Hepatocyte (in vitro differentiated cells): ENCODE results near the gene MAGOH. TPM values are rescaled to one million over a fixed set of nuclear protein-coding genes. Genes with fewer than 3 reads are reported as not detected.

Source experiments
- DNase-seq: peaks from one replicate; pipeline ENCODE4 v3.0.0-alpha.2; 2016; ENCODE audit warnings: low spot score
- H2AFZ ChIP-seq: fragments of 200-600 bp; sonication (generic); 2 replicates; pipeline ENCODE4 v1.6.0; 2016; ENCODE audit warnings: antibody characterized with exemption, mild to moderate bottlenecking
- H3K27ac ChIP-seq: fragments of 200-600 bp; sonication (generic); 2 replicates; pipeline ENCODE4 v1.5.1; 2016; ENCODE audit warnings: mild to moderate bottlenecking
- H3K27me3 ChIP-seq: fragments of 200-600 bp; sonication (generic); 2 replicates; pipeline ENCODE4 v1.6.1; 2016
- H3K36me3 ChIP-seq: fragments of 200-600 bp; sonication (generic); replicated peaks from 2 replicates; pipeline ENCODE4 v1.5.1; 2016; ENCODE audit warnings: low read depth; ENCODE audit not compliant: insufficient read depth
- H3K4me1 ChIP-seq: fragments of 200-600 bp; sonication (generic); 2 replicates; pipeline ENCODE4 v1.5.1; 2016; ENCODE audit warnings: mild to moderate bottlenecking, moderate library complexity; ENCODE audit not compliant: insufficient read depth
- H3K4me2 ChIP-seq: fragments of 200-600 bp; sonication (generic); 2 replicates; pipeline ENCODE4 v1.6.0; 2016
- H3K4me3 ChIP-seq: fragments of 200-600 bp; sonication (generic); 2 replicates; pipeline ENCODE4 v1.5.1; 2016; ENCODE audit warnings: mild to moderate bottlenecking
- H3K79me2 ChIP-seq: fragments of 200-600 bp; sonication (generic); 2 replicates; pipeline ENCODE4 v1.6.0; 2017; ENCODE audit warnings: mild to moderate bottlenecking
- H3K9me2 ChIP-seq: fragments of 200-600 bp; sonication (generic); replicated peaks from 2 replicates; pipeline ENCODE4 v1.6.0; 2017; ENCODE audit warnings: mild to moderate bottlenecking; ENCODE audit not compliant: insufficient read depth
- H3K9me3 ChIP-seq: fragments of 200-600 bp; sonication (generic); 2 replicates; pipeline ENCODE4 v1.5.1; 2016; ENCODE audit warnings: low read depth, mild to moderate bottlenecking
- H4K20me1 ChIP-seq: fragments of 200-600 bp; sonication (generic); 2 replicates; pipeline ENCODE4 v1.6.0; 2016; ENCODE audit warnings: mild to moderate bottlenecking; ENCODE audit not compliant: insufficient read depth, poor library complexity, severe bottlenecking
- CTCF ChIP-seq: fragments of 200-600 bp; sonication (generic); IDR thresholded peaks from 2 replicates; pipeline ENCODE4 v1.5.1; 2016; ENCODE audit warnings: antibody characterized with exemption, mild to moderate bottlenecking; ENCODE audit not compliant: poor library complexity
- EZH2 ChIP-seq: fragments of 200-600 bp; sonication (generic); IDR thresholded peaks from 2 replicates; pipeline ENCODE4 v1.6.1; 2016; ENCODE audit warnings: antibody characterized with exemption, mild to moderate bottlenecking, borderline replicate concordance
- EZH2phosphoT487 ChIP-seq: fragments of 200-600 bp; sonication (generic); IDR thresholded peaks from one replicate; pipeline ENCODE4 v1.6.1; 2018; ENCODE audit warnings: antibody characterized with exemption, mild to moderate bottlenecking, low read depth, moderate library complexity; ENCODE audit not compliant: unreplicated experiment, severe bottlenecking
- WGBS: methylation state at CpG from one replicate; pipeline ENCODE4 v1.1.6; 2016; ENCODE audit warnings: low lambda C conversion rate; ENCODE audit errors: missing lambda C conversion rate; 5-methylcytosine and 5-hydroxymethylcytosine counted together
- polyA plus RNA-seq: library from polyadenylated mRNA; unstranded; fragments of >200 nt; fragmentation: Nextera tagmentation; extraction: Ambion mirVana; gene quantifications from 2 replicates; pipeline ENCODE4 v1.2.1, GENCODE V29; 2016
- total RNA-seq: library from RNA; depleted of rRNA; stranded (reverse); fragments of >200 nt; gene quantifications from 2 replicates; pipeline ENCODE4 v1.2.3, GENCODE V29; 2014

MAGOH gene
- total and polyA plus RNA-seq, 2 experiments from 2014 or later, result 28.4 to 35.2 TPM

GRCh38 chr1:53264048-53264447, 25.7 kb upstream of the MAGOH start:
- Histone ChIP-seq H3K9me2 (no peaks in the 10 kb centered on the region), H3K36me3 (no peaks in the 10 kb centered on the region), H3K27me3 (no peaks in the 10 kb centered on the region), H3K9me3 (no peaks in the 10 kb centered on the region), H3K4me2 (no peak overlapping the region), H3K79me2 (no peaks in the 10 kb centered on the region), H3K4me1 (no peaks in the 10 kb centered on the region), H3K4me3 (no peak overlapping the region), H3K27ac (no peak overlapping the region), H2AFZ (no peak overlapping the region), H4K20me1 (no peaks in the 10 kb centered on the region)
- DNase-seq, result no peak
- no peak for TF ChIP-seq EZH2phosphoT487
- TF ChIP-seq EZH2, result no peak
- no peak for TF ChIP-seq CTCF
- WGBS, result 96% methylated on average over 11 of the region's 11 CpGs

- H3K9me2 ChIP-seq, result no peaks in the 10 kb centered on the region
- TF ChIP-seq CTCF (no peak), EZH2 (no peak), EZH2phosphoT487 (no peak)
- H4K20me1 ChIP-seq, result no peaks in the 10 kb centered on the region
- no peaks in the 10 kb centered on the region for H3K9me3 ChIP-seq
- no peaks in the 10 kb centered on the region for H3K27me3 ChIP-seq
- no peak overlapping the region for H3K4me3 ChIP-seq
- no peaks in the 10 kb centered on the region for H3K36me3 ChIP-seq
- no peak overlapping the region for H3K4me2 ChIP-seq
- no peak overlapping the region for H2AFZ ChIP-seq
- peaks cover 9% of the 10 kb centered on the region for H3K4me1 ChIP-seq
- DNase-seq, result no peak
- no peak overlapping the region for H3K27ac ChIP-seq
- H3K79me2 ChIP-seq, result no peaks in the 10 kb centered on the region
- 92% methylated on average over 3 of the region's 3 CpGs for WGBS
Measured at GRCh38 chr1:53262000-53262399, 23.7 kb upstream of the MAGOH start.

GRCh38 chr1:53260631-53261247, 22.4 kb upstream of the MAGOH start:
- Histone ChIP-seq H3K27me3 (no peaks in the 10 kb centered on the region), H2AFZ (no peak overlapping the region), H3K4me1 (peaks cover 12% of the 10 kb centered on the region), H3K9me2 (no peaks in the 10 kb centered on the region), H3K4me2 (no peak overlapping the region), H3K9me3 (no peaks in the 10 kb centered on the region), H4K20me1 (no peaks in the 10 kb centered on the region), H3K36me3 (no peaks in the 10 kb centered on the region), H3K79me2 (no peaks in the 10 kb centered on the region), H3K4me3 (no peak overlapping the region), H3K27ac (no peak overlapping the region)
- DNase-seq, result no peak
- TF ChIP-seq EZH2 (no peak), EZH2phosphoT487 (no peak), CTCF (no peak)
- 70% methylated on average over 4 of the region's 4 CpGs for WGBS
